Activated T-cell treated with anti-CD3 and anti-CD28 coated beads, Interleukin-2, amount 50 U/mL, for 24 hours (primary cell): ENCODE data around the gene STAB2.

Experiments used
- DNase-seq: peaks from one replicate; pipeline ENCODE4 v3.0.0-alpha.2; 2020
- H3K27ac Mint-ChIP-seq: 2 replicates; pipeline ENCODE4 v1.8.0; 2020; ENCODE audit warnings: mild to moderate bottlenecking, mixed read lengths
- H3K27me3 Mint-ChIP-seq: 2 replicates; pipeline ENCODE4 v1.8.0; 2020; ENCODE audit warnings: mixed read lengths
- H3K36me3 Mint-ChIP-seq: 2 replicates; pipeline ENCODE4 v1.8.0; 2020; ENCODE audit warnings: low read depth, mixed read lengths
- H3K4me1 Mint-ChIP-seq: 2 replicates; pipeline ENCODE4 v1.8.0; 2020; ENCODE audit warnings: low read depth, mixed read lengths
- H3K4me3 Mint-ChIP-seq: 2 replicates; pipeline ENCODE4 v1.8.0; 2020; ENCODE audit warnings: mild to moderate bottlenecking, moderate library complexity, mixed read lengths
- H3K9me3 Mint-ChIP-seq: 2 replicates; pipeline ENCODE4 v1.8.0; 2020; ENCODE audit warnings: mixed read lengths

The STAB2 gene

DNA sequence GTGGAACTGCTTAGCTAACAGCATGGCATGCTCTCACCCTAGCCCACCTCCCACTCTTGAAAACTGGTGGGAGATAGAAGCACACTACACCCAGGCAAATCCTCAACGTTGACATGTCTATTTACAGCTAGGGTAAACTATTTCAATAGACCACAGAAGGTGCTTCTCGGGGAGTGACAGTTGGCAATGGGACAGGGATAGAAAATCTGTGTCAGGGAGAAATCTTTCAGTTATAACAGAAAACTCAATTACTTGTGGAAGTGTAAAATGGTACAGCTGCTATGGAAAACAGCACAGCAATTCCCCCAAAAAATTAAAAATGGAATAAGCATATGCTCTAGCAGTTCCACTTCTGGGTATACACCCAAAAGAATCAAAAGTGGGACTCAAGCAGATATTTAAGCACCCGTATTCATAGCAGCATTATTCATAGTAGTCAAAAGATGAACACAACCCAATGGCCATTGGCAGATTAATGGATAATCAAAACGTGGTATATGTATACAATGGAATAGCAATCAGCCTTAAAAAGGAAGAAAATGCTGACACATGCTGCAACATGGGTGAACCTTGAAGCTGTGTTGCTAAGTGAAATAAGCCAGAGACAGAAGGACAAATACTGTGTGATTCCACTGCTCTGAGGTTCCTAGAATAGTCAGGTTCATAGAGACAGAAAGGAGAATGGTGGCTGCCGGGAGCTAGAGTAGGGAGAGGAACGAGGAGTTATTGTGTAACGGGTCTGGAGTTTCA lies 92.5 kb downstream of the STAB2 start:
- no peaks in the 10 kb centered on the region for H3K9me3 Mint-ChIP-seq
- no peaks in the 10 kb centered on the region for H3K4me1 Mint-ChIP-seq
- H3K36me3 Mint-ChIP-seq = no peaks in the 10 kb centered on the region
- H3K27ac Mint-ChIP-seq = no peak overlapping the region
- no peak overlapping the region for H3K4me3 Mint-ChIP-seq
- H3K27me3 Mint-ChIP-seq = peaks cover 4% of the 10 kb centered on the region
- no peak for DNase-seq

DNA sequence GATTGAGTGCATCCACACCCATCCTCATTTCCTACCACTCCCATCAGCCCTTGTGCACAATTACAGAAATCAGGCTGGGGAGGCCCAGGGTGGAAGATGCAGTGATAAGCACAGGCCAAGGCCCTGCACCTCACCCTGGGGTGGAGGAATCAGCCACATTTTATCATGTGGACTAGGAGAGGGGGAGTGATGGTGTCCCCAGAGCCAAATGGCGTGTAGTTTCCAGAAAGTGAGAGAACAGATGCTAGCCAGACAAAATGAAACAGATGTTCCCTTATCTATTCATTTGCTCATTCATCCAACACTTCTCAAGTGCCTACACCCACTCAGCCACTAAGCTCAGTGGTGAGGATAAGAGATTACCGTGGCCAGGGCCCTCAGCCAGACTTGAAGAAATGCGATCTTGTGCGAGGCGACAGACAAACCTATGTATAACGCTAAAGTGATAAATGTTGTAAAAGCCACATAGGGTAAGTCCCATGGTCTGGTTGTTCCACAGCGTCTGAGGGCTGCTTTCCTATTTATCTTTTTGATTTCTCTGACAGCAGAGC lies 93.6 kb downstream of the STAB2 start:
- Mint-ChIP-seq H3K36me3 (no peaks in the 10 kb centered on the region), H3K4me3 (no peak overlapping the region), H3K27ac (no peak overlapping the region), H3K9me3 (no peaks in the 10 kb centered on the region), H3K4me1 (no peaks in the 10 kb centered on the region), H3K27me3 (peaks cover 4% of the 10 kb centered on the region)
- DNase-seq = no peak

DNA sequence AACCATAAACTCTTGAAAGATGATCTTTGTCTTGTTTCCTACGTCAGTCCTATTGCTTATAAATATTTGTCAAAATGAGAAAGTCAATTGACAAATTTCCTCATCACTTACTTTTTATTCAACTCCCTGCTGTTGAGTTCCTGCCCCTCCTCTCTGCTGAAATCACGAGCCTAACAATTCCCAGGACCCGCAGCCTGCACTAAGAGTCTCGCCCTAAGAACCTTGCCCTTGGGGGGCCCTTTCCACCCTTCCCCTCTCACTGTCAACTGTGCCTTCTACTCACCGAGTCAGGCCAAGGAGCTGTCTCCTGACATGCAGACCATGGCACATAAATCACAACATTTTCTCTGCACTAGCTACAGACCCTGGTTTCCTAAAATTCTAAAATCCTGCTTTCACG lies 99.0 kb downstream of the STAB2 start:
- H3K4me3 Mint-ChIP-seq = no peak overlapping the region
- no peak for DNase-seq

DNA sequence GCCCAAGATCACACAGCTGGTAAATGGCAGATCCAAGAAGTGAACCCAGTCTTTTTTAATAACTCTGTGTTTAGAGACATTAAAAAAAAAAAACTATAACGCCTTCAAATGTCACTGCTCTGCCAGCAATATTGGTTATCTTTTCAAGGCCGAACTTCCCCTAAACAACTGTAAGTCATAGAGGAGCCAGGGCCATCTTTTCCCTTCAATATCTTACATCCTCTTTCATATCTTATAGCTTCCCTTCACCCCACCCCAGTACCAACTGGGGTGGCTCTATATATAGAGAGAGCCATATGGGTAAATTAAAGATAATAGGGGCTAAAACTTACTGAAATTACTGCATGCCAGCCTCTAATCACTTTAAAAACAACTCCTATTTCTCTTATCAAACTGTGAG lies 100.2 kb downstream of the STAB2 start:
- H3K4me3 Mint-ChIP-seq = no peak overlapping the region
- no peaks in the 10 kb centered on the region for H3K4me1 Mint-ChIP-seq
- peaks cover 34% of the 10 kb centered on the region for H3K27me3 Mint-ChIP-seq

More for the DNA sequence above, 99.0 kb downstream of the STAB2 start:
- Mint-ChIP-seq H3K27ac (no peak overlapping the region), H3K27me3 (peaks cover 28% of the 10 kb centered on the region), H3K36me3 (no peaks in the 10 kb centered on the region), H3K9me3 (no peaks in the 10 kb centered on the region), H3K4me1 (no peaks in the 10 kb centered on the region)

DNA sequence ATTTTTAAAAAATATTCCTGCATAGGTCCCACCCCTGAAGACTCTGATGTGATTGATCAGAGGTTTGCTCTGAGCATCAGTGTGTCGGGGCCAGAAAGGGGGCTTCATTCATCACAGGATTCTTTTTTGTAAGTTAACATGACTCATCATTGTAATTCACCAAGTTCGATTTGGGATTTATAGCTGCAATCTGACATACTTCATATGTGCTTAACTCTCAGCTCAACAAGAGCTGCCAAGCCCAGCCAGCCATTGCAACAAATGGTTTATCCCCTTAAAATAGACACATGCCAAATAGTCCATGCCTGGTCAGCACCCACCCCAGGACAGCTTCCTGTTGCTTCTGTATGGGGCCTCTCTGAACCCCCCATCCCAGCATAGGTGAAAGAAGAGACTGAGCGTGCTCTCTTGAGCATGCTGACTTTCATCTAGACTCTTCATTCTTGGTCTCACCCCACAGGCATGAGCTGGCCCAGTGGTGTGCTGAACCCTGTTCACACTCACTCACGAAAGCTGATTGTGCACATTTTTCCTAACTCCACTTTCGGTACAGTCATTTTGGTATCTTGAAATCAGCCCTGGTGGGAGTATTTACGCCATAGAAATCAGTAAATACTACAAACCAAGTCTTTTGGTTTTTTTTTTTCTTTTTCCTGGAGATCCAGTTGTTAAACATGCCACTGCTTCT lies 101.4 kb downstream of the STAB2 start:
- no peaks in the 10 kb centered on the region for H3K4me1 Mint-ChIP-seq

More for the DNA sequence above, 100.2 kb downstream of the STAB2 start:
- H3K27ac Mint-ChIP-seq = no peak overlapping the region
- no peaks in the 10 kb centered on the region for H3K9me3 Mint-ChIP-seq
- H3K36me3 Mint-ChIP-seq = no peaks in the 10 kb centered on the region
- DNase-seq = no peak

DNA sequence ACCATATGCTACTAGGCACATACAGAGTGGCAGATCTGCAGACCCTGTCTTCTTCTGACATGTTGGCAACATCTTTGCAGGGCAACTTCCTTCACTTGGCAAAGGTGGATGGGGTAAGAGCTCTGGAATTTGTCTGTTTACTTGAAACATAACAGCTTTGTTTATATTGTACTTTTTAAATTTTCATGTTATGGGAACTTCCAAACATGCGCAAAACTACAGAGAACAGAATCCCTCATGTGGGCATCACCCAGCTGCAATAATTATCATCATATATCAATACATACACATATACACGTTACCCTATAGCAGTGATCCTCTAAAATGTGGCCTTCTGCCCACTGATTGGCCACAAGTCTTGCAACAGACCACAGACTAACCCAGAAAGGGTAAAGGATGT lies 103.4 kb downstream of the STAB2 start:
- Mint-ChIP-seq H3K4me1 (no peaks in the 10 kb centered on the region), H3K9me3 (no peaks in the 10 kb centered on the region), H3K36me3 (no peaks in the 10 kb centered on the region), H3K27ac (no peak overlapping the region), H3K27me3 (peaks cover 35% of the 10 kb centered on the region), H3K4me3 (no peak overlapping the region)
- DNase-seq = no peak

More for the DNA sequence above, 101.4 kb downstream of the STAB2 start:
- Mint-ChIP-seq H3K27me3 (peaks cover 34% of the 10 kb centered on the region), H3K4me3 (no peak overlapping the region), H3K9me3 (no peaks in the 10 kb centered on the region), H3K36me3 (no peaks in the 10 kb centered on the region), H3K27ac (no peak overlapping the region)
- DNase-seq = no peak

DNA sequence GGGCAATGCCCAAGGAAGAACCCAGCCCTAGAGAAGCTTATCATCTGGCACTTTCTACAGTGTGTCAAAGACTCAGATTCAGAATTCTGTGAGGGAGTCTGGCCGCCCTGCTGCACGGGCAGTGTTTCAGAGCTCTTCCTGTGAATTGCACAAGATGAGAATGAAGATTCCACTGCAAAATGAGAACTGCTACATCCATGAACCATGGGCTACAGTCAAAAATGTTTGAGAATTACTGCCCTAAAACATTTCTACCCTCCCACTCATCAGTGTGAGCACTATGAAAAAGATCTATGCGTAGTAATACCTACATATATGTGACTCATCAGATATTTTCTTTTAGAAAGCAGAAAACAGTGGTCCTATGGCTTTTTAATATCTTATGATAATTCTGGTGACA lies 104.0 kb downstream of the STAB2 start:
- Mint-ChIP-seq H3K4me3 (no peak overlapping the region), H3K27ac (no peak overlapping the region), H3K4me1 (no peaks in the 10 kb centered on the region), H3K9me3 (no peaks in the 10 kb centered on the region), H3K27me3 (peaks cover 39% of the 10 kb centered on the region), H3K36me3 (no peaks in the 10 kb centered on the region)
- DNase-seq = no peak

DNA sequence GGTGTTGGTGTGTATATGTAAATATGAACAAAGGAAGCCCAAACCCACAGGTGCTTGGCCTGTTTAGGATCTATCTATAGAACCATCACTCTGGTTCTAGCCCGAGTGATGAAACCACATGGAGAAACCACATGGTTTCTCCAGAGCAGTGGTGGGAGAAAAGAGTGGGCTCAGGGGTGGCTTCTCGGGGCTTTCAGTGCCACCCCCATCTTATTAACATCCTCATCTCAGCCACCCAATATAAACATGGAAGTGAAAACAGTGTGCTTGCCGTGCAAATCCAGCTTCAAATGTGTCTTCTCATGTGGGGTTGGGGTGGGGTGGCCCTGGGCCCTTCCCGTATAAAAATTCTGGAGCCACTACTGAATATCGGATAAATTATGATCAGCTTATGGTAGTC lies 109.0 kb downstream of the STAB2 start:
- no peak for DNase-seq
- Mint-ChIP-seq H3K4me1 (peaks cover 16% of the 10 kb centered on the region), H3K36me3 (no peaks in the 10 kb centered on the region), H3K4me3 (no peak overlapping the region), H3K27me3 (peaks cover 45% of the 10 kb centered on the region), H3K27ac (no peak overlapping the region), H3K9me3 (no peaks in the 10 kb centered on the region)

DNA sequence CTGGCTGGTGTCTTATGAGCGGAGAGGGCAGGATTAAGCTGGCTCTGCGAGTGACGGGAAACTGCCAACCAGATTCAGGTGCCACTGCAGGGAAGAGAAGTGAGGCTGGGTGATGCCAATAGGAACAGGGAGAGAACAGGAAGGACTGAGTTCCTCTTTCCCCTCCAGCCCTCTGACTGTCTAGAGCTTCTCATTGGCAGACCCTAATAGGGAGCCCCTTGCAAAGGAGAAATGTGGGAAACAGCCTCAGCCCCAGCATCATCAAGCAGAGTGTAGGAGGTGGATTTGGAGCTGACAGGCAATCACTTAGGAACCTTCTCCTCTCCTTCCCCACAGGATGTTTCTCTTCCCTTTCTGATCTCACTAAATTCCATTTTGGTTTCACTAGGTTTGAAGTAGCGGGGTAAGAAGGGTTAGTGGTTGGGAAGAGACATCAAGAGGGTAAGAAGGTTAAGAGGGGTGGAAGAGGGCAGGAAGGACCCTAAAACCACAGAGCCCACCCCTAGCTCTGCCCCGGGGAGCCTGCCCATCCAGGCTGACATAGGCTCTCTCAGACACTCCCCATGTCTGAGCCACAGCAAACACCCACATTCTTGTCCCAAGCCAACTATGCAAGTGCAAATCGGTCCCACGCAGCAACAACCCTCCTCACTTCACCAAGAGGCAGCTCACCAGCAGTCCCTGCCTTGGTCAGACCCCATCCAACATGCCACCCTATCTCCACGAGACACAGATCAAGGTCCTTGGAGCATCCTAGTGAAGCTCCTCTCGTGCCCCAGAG lies 111.1 kb downstream of the STAB2 start:
- Mint-ChIP-seq H3K27ac (peak overlapping the region; percentile 53), H3K4me1 (peaks cover 16% of the 10 kb centered on the region), H3K4me3 (no peak overlapping the region), H3K36me3 (no peaks in the 10 kb centered on the region), H3K27me3 (peaks cover 39% of the 10 kb centered on the region), H3K9me3 (no peaks in the 10 kb centered on the region)
- DNase-seq = no peak

DNA sequence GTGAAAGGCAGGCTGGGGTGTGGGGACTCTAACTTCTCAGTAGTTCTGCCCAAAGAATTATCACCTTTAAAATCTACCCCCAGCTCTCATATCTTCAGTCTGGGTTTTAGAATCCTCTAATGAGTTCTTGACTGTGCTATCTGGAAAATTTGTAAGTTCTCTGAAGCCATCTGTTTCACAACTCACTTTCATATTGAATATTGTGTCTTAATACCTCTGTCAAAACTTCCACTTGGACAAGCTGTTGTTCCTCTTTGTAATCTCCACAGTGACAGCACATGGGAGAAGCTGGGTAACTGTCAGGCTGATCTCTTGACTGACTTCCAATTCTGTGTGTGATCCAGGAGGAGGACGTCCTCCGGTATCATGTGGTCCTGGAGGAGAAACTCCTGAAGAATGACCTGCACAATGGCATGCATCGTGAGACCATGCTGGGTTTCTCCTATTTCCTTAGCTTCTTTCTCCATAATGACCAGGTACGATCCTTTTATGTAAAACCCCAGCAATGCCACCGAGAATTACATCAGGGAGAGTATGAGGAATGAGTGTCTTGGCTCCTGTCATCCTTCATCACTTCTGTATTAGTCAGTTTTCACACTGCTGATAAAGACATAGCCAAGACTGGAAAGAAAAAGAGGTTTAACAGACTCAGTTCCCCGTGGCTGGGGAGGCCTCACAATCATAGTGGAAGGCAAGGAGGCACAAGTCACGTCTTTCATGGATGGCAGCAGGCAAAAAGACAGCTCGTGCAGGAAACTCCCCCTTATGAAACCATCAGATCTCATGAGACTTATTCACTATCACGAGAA lies 111.9 kb downstream of the STAB2 start:
- H3K27ac Mint-ChIP-seq = peak overlapping the region; percentile 85
- no peaks in the 10 kb centered on the region for H3K36me3 Mint-ChIP-seq
- no peak for DNase-seq
- no peak overlapping the region for H3K4me3 Mint-ChIP-seq
- H3K9me3 Mint-ChIP-seq = no peaks in the 10 kb centered on the region
- peaks cover 39% of the 10 kb centered on the region for H3K27me3 Mint-ChIP-seq
- peaks cover 16% of the 10 kb centered on the region for H3K4me1 Mint-ChIP-seq

DNA sequence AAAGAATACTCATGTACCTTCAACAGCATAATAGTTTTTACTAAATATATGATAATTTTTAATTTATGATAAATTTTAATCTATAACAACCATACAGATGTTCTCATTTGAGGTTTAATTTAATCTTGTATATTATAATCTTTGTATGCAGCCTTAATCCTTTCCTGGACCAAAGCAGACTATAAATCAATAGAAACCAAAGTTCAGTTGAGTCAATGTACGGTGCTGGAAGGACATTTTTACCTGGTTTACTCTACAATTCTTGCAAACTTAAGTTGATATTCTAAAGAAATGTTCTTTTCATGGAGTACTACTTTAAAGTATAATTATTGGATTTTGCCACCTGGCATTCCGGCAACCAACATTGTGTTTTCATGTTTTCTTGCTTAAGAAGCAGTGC lies 118.0 kb downstream of the STAB2 start:
- no peak for DNase-seq
- Mint-ChIP-seq H3K36me3 (no peaks in the 10 kb centered on the region), H3K27ac (no peak overlapping the region), H3K27me3 (peaks cover 18% of the 10 kb centered on the region), H3K9me3 (no peaks in the 10 kb centered on the region), H3K4me3 (no peak overlapping the region), H3K4me1 (no peaks in the 10 kb centered on the region)

DNA sequence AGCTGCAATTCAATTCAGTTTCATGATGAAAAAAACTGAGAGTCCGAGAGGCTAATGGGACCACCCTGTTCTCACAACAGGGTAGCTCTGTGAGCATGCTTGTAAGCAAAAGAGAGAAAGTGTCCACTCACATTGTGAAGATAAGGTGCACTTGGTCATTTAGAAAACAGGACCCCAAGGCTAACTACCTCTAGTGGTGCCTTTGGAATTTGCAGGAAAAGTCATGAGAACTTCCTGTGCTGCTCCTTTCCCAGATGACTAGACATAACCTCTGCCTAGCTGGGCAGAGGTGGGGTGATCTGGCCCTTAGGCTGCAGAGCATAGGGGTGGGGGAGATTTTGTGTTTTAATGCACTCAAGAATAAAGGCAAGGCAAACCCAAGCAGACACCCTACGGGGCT lies 118.9 kb downstream of the STAB2 start:
- peaks cover 21% of the 10 kb centered on the region for H3K27me3 Mint-ChIP-seq
- DNase-seq = no peak
- H3K9me3 Mint-ChIP-seq = no peaks in the 10 kb centered on the region
- no peaks in the 10 kb centered on the region for H3K4me1 Mint-ChIP-seq
- no peak overlapping the region for H3K27ac Mint-ChIP-seq
- H3K36me3 Mint-ChIP-seq = no peaks in the 10 kb centered on the region
- no peak overlapping the region for H3K4me3 Mint-ChIP-seq

DNA sequence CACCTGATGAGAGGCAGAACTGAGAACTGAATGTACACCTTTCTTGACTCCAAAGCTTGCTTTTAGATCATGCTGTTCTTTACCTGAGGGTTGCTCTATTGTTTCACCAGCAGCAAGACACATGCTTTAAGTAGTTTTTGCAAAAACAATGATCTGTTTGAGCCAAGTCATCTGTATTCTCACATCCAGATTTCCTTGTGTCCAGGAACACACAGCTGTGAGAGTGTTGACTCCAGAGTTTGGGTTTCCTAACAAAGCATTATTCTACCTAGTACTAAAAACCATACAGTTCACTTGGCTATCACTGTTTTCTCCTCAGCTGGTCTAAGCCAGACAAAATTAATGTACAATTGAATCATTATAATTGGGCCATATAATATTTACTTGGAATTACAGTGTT lies 120.4 kb downstream of the STAB2 start:
- H3K27me3 Mint-ChIP-seq = peaks cover 26% of the 10 kb centered on the region
- no peak overlapping the region for H3K4me3 Mint-ChIP-seq
- no peak overlapping the region for H3K27ac Mint-ChIP-seq
- H3K9me3 Mint-ChIP-seq = no peaks in the 10 kb centered on the region
- no peaks in the 10 kb centered on the region for H3K4me1 Mint-ChIP-seq
- H3K36me3 Mint-ChIP-seq = no peaks in the 10 kb centered on the region
- DNase-seq = no peak

DNA sequence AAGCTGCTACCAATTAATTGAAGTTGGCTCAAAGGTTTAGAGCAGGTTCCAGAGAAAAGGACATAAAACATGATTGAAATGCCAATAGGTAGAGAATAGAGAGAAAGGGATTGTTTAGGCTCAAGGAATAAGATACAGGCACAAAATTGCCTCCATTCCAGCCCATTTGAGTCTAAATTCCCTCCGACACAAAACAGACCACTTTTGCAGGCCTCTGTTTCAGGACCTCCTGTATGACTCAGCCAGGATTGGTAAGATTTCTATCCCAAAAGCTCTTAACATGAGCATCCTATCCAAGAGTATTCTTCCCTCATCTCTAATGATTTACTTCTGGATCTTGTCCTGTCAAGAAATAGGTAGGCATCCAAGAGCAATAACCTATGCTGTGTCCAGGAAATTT lies 123.5 kb downstream of the STAB2 start:
- H3K27me3 Mint-ChIP-seq = peaks cover 33% of the 10 kb centered on the region
- no peak for DNase-seq
- no peaks in the 10 kb centered on the region for H3K4me1 Mint-ChIP-seq
- H3K36me3 Mint-ChIP-seq = no peaks in the 10 kb centered on the region
- no peaks in the 10 kb centered on the region for H3K9me3 Mint-ChIP-seq
- no peak overlapping the region for H3K27ac Mint-ChIP-seq
- H3K4me3 Mint-ChIP-seq = no peak overlapping the region
